GM19372 (cell line): ENCODE data around the gene LCN10.
"Not testable (repeated sequence)": the region's sequence is repeated elsewhere in the genome, so short reads cannot be mapped to it uniquely, and the experiment has no call there.

Experiments used
- ATAC-seq: cut with Tn5 transposase; IDR thresholded peaks from one replicate; pipeline ENCODE4 v1.9.1; 2021; ENCODE audit warnings: mild to moderate bottlenecking, low read depth, moderate library complexity; ENCODE audit not compliant: unreplicated experiment

The LCN10 gene

DNA sequence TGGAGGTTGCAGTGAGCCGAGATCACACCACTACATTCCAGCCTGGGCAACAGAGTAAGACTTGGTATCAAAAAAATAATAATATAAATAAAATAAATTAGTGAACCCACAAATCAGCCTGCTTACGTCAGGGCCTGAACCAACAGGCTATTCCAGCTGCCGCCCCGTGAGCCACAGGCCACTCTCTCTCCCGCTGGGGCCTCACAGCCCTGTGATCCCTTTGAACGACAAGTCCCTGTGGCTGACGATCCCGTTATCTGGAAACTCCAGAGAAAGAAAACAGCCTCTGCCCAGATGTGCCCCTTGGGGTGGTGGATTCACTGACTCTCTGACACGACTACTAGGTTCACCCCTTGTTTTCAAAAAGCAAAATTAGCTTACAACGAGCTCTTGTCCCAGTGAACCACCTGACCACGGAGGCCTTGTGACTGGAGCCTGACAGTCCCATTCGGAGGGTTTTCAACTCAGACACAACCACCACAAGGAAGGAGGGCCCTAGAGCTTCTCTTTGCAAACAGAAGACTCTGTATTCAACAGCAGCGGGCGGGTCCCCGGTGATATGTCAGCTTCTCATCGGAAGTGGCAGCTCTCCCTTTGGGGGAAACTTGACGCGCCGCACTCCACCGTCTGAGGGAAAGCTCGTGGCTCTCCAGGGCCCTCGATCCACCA lies 34.8 kb downstream of the LCN10 start:
- ATAC-seq: no peak

DNA sequence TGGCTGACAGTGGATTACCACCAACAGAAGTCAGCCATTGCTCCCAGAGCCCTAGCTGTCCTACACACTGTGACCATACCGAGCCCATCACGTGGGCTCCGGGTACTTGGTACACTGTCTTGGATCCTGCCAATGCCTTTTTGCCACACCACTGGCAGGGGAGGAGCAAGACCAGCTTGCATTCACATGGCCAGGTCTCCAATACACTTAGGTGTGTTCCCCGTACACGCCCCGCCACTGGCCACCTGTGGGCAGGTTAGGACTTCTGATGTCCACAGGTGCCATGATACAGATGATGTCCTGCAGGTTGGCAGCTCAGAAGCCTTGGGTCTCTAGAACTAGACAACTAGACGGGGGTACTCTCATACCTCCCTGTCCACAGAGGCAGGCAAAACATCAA lies 35.7 kb downstream of the LCN10 start:
- ATAC-seq: no peak

DNA sequence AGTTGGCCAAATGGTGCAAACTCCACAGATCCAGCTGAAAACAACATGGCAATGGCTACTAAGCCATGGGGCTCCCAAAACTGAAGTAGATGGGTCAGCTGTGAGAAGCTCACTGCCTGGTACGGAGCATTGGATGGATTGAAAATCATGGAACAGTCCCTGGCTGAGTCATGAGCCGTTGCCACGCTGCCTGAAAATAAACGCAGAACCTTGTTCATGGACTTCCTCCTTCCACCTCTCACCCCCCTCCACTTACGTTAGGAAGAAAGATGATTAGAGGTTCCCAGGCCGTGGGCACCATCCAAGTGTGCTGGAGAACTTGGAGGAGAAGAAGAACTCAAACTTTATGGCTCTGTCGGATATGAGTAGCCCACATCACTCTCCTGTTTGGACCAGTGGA lies 37.2 kb downstream of the LCN10 start:
- no peak for ATAC-seq

DNA sequence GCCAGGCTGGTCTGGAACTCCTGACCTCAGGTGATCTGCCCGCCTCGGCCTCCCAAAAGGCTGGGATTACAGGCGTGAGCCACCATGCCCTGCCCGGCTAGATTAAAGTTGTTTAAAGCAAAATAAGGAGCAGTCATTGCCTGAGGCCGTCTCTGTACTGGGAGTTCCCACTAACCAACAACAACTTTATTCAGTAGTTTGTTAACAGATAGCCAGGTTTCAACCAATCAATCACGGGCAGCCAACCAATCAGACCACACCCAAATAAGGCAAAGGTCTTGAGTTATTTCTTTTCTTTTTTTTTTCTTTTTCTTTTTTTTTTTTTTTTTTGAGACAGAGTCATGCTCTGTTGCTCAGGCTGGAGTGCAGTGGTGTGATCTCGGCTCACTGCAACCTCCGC lies 38.0 kb downstream of the LCN10 start:
- ATAC-seq: not testable (repeated sequence)

DNA sequence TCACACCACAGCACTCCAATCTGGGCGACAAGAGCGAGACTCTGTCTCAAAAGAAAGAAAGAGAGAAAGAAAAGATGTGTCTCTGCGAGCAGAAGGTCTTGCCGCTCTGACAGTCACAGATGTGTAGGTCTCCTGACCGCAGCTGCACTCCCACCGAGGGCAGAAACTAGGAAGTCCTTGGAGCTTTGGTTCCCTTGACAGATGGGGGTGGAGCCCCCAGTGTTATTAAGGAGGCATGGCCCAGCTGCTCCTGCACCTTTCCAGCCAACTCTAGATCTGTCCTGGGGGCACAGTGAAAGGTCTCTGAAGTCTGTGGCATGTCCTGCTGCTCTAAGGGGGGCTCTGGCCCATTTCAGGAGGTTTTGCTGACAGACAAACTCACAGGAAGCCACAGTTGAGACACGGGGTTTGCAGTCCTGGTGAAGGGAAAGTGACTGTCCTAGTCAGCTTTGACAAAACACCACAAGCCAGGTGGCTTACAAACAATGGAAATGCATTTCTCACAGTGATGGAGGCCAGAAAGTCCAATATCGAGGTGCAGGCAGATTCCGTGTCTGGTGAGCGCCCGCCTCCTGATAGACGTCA lies 39.4 kb downstream of the LCN10 start:
- ATAC-seq: no peak

DNA sequence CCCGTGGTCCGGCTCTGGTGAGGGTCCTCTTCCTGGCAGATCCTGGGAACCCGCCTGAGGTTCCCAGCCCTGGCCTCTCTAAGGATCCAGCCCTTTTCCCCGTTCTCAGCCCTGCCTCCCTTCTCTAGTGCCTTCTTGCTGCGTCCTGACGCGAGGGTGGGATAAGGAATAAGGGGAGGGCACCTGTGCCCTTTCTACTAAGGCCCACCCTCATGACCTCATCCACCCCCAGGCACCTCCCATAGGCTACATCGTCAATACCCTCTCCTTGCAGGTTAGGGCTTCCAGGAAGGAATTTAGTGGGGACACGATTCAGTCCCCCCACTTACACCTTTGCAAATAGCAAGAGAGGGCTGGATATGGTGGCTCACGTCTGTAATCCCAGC lies 41.1 kb downstream of the LCN10 start:
- no peak for ATAC-seq

DNA sequence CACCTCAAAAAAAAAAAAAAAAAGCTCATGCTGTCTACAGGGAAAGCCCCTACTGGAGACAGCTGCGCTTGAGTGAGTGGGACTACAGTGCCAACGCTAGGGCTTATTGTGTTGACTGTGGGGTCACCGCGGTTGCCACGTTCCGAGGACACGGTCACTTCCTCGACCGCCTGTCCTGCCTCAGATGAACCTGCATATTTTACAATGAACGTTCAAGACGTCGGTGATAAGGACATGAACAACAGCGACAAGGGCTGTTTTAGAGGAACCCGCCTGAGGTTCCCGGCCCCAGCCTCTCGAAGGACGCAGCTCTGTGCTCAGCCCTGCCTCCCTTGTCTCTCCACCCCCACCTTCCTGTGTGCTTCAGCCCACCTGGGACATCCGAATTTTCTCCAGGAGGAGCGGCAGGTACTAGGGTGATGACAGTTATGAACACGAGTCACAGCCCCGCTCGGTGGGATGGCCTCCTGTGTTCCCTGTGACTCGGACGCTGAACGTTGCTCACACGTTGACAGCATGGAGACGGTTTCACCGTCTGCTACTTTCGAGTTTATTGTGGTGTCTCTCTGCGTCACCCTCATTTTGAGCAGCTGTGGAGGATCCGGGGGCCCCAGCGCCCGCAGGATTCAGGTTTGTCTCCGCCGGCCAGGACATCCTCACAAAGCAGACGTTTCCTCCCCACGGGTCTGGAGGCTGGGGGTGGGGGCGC lies 41.6 kb downstream of the LCN10 start:
- peak; percentile 52 for ATAC-seq

DNA sequence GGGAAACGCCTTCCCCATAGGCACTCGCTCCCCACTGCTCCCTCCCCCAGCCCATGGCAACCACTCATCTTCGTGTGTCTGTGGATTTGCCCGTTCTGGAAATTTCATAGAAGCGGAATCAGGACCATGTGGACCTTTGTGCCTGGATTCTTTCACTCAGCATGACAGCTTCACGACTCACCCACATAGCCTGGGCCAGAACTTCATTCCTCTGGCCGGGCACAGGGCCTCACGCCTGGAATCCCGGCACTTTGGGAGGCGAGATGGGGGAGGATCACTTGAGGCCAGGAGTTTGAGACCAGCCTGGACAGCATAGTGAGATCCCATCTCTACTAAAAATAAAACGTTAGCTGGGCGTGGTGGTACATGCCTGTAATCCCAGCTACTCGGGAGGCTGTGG lies 42.4 kb downstream of the LCN10 start:
- ATAC-seq: no peak

DNA sequence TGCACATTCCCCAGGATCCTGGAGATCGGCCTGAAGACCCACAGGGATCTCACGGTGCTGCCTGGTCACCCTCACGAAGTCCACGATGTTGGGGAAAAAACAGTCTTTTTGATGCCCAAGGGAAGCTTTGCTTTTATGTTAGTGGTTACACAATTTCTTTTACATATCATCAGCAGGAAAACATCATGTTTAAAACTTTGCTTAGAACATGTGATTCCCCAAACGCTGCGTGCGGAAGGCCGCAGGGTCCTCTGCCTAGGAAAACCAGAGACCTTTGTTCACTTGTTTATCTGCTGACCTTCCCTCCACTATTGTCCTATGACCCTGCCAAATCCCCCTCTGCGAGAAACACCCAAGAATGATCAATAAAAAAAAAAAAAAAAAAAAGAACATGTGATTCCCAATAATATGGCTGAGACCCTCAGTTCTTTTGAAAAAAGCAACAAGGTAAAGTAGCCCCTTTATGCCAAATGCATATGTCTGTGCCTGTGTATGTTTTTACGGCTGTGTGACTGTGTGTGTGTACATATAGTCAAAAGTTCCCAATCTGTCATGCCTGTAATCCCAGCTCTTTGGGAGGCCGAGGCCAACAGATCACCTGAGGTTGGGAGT lies 44.0 kb downstream of the LCN10 start:
- ATAC-seq: no peak

DNA sequence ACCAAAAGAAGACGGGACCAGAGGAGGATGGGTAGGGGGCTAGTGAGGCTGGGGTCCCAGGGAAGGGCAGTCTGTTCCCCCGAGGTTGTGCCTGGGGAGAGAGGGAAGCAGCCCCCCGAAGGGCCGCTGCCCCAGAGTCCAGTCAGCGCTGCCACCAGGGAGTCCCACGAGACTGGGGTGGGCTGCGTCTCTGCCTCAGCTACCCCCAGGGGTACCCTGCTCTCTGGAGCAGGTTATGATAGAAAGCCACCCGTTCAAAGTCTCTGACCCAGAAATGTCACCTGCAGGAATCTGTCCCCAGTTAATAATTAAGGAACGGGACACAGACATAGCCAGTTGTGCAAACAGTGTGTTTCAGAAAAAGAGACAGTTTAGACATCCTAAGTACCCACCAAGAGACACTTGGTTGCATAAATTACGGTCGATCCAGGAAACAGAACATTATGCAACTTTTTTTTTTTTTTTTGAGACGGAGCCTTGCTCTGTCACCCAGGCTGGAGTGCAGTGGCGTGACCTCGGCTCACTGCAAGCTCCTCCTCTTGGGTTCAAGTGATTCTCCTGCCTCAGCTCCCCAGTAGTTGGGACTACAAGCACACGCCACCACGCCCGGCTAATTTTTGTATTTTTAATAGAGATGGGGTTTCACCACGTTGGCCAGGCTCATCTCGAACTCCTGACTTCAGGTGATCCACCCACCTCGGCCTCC lies 44.8 kb downstream of the LCN10 start:
- ATAC-seq: no peak

DNA sequence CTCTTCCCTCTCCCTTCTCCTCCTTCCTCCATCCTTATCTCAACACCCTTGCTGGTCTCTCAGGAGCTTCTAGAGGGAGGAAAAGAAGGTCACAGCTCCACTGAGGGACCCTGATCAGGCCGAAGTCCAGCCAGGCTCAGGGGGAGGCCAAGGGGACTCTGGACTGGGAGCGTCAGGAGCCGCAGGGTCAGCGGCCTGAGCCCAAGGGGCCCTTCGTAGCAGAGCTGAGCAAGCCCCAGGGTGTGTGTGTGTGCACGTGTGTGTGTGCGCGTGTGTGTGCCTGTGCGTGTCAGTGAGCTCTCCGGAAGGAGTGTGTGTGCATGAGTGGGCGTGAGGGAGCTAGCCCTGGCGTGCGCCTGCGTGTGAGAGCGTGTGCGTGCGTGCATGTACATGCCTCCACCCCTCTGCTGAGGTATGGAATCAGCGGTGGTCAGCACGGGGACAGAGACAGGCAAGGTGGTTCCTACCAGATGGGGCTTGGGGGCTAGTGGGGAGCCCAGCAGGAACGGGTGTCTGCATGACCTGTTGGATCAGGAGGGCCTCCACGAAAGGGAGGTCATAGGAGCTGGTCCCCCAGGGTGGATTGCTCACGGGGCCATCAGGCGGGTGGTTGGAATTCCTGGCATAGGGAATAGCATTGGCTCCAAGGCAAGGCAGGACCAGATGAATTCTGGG lies 45.5 kb downstream of the LCN10 start:
- ATAC-seq: no peak

DNA sequence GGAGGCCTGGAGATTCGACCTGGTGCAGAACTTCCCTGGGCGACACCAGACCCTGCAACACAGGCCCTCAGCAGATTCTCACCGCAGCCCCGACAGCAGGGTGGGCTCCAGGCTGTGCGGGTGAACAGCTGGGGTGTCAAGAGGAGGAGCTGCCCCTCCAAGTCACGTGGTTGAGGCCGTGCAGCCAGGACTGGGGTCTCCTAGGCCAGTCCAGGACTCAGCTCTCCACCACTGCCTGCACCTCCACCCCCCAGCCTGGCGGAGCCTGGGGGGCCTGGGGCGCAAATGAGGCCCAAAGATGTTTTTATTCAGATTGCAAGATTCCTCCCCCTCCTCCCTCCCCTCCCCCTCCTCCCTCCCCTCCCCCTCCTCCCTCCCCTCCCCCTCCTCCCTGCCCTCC lies 46.2 kb downstream of the LCN10 start:
- ATAC-seq: no peak

DNA sequence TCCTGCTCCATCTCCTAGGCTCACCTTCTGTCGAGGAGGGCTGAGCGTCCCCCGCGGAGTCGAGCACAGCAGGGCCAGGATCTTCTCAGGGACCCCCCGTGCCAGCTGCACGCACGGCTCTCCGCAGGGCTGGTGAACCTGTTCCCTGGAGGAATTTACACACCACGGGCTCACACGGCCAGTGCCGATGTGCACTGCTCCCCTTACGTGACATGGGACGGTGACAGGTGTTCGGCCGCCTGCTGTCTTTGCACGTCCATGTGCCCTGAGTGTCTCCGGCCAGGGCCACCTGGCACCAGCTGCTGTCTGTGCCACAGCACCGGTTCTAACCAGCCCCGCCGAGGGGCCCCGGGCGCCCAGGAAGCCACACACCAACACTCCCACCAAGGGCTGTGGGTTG lies 46.8 kb downstream of the LCN10 start:
- ATAC-seq: no peak

DNA sequence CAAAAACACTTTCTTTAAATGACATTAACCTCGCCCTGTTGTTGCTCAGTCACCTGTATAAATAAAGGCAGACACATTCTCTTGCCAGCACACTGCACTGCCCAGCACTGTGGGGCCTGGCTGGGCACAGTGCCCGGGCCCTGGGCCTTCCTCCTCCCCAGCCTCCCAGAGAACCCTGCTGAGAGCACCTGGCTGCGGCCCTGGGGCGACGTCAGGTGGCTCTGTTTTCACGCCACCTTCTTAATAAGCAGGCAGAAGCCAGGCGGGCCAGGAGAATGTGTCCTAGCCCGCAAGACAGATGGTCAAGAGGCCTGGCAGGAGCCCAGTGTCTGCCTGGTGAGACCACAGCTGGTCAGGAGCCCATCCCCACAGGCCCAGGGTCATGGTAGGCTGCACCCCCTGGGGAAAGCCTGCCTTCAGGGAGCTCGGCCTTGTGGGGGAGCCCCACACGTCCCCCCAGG lies 47.3 kb downstream of the LCN10 start:
- ATAC-seq: no peak

DNA sequence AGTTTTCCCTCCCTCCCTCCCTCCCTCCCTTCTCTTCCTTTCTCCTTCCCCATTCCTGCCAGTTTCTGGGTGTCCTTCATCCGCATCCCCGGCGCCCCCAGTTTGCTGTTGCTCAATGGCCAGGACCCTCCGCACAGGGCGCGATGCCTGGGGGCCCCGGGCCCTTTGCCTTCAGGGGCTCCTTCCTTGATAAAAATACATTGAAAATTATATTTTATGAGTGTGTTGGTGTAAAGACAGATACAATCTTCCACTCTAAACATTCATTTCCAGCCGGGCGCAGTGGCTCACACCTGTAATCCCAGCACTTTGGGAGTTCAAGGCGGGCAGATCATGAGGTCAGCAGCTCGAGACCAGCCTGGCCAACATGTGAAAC lies 47.9 kb downstream of the LCN10 start:
- ATAC-seq: no peak

DNA sequence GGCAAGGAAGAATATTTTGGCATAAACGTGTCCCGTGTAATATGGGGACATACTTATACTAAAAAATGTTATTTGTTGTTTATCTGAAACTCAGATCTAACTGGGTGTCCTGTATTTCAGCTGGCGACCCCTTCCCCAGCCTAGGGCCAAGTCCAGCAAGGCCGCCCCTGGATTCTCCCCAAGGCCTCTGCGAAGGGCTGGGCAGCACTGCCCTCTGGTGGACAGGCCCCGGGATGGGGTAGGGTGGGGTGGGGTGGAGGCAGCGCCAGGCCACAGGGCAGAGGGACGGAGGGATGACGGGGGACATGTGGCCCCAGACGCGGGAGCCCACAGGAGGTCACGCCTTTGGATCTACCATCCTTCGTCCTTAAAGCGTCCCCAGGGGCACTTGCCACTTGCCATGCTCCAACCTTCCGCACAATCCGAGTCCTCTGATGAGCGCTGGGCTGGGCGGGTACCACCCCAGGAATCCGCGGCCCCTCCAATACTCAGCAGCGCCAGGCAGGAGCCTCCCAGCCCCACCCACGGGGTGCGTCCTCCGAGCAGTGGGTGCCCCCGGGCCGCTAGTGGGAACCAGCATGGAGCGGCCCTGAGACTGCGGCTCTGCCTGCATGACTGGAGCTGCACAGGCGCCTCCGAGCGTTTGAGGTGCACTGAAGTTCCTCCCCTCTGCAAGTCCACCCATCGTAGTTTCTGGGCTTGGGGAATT lies 48.4 kb downstream of the LCN10 start:
- ATAC-seq: no peak

DNA sequence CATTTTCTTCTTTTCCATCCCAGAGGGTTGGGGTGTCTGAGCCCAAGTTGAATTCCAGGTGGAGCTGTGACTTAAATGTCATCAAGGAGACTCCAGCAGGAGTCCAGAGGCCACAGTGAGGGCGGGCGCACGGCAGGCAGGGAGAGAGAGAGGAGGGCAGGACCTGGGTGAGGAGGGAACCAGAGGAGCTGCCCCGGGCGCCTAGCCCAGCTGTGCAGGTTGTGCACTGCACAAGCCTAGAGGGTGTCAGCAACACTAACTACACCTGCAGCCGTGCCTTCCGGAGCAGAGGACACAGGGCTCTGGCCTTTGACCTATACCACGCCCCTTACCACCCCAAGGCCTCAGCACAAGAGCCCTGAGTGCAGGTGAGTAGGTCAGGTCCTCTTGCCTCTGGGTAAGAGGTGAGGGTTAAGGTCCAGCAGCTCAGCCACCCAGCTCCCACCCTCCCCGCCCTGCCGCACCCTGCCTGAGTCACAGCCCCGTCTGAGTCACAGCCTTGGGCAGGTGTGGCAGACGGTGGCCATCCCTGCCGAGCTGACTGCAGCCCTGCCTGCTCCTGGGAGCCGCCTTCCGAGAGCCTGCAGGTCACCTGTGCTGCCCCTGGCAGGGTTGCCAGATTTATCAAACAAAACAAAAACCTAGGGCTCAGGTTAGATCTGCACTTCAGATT lies 49.1 kb downstream of the LCN10 start:
- ATAC-seq: no peak

DNA sequence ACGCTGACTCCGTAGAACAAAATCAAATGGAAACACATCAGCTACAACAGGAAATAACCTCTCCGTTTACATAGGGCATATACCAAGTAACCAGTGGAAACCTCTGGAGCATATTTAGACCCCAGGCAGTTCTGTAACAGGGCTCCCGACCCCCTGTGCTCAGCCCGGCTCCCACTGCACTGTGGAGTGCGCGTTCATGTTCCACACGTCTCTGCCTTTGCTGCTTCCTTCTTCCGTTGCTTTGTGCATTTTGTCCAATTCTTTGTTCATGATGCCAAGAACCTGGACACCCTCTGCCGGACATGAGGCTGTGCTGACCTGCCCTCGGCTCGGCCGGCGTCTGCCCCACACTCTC lies 49.6 kb downstream of the LCN10 start:
- ATAC-seq: no peak
